Right lobe of liver (tissue), 6 donors: ENCODE results near the gene KCNJ12. TPM values are rescaled to one million over a fixed set of nuclear protein-coding genes. Genes with fewer than 3 reads are reported as not detected.
A peak's percentile ranks its signal among the peaks of the same experiment; 100 is the strongest.

Experiments used
- ATAC-seq, 4 donors: fragments of 200-7000 bp; cut with Tn5 transposase; one replicate each; pipeline ENCODE4 v1.9.1; 2020; ENCODE audit warnings: mild to moderate bottlenecking in 4 of 4, moderate library complexity in 4 of 4
- DNase-seq, 3 donors: peaks; one replicate each; pipeline ENCODE4 v3.0.0-alpha.2; 2020
- H3K27ac ChIP-seq, 3 donors: fragments of 200-600 bp; one replicate each; pipeline ENCODE4 v1.8.0; 2022
- H3K27me3 ChIP-seq, 2 donors: fragments of 200-600 bp; one replicate each; pipeline ENCODE4 v1.8.0; 2022
- H3K36me3 ChIP-seq, 4 donors: fragments of 200-600 bp; sonication (generic) in 1 of 4; one replicate each; pipeline versions ENCODE4 v1.5.1 to v1.8.0; 2017 to 2022; ENCODE audit warnings: control low read depth in 1 of 4
- H3K4me1 ChIP-seq, 4 donors: fragments of 200-600 bp; sonication (generic) in 1 of 4; one replicate each; pipeline versions ENCODE4 v1.5.1 to v1.8.0; 2017 to 2022; ENCODE audit warnings: control low read depth in 1 of 4
- H3K4me3 ChIP-seq, 3 donors: fragments of 200-600 bp; one replicate each; pipeline ENCODE4 v1.8.0; 2022
- H3K9me3 ChIP-seq, 4 donors: fragments of 200-600 bp; sonication (generic) in 1 of 4; one replicate each; pipeline versions ENCODE4 v1.5.1 to v1.8.0; 2017 to 2022; ENCODE audit warnings: control low read depth in 1 of 4
- POLR2A ChIP-seq: fragments of 450-650 bp; IDR thresholded peaks from one replicate; pipeline ENCODE4 v1.6.1; 2017; ENCODE audit warnings: antibody characterized with exemption, mild to moderate bottlenecking
- whole genome bisulfite sequencing: methylation state at CpG from one replicate; pipeline ENCODE4 v1.1.6; 2018; ENCODE audit warnings: low coverage, low lambda C conversion rate; ENCODE audit not compliant: insufficient coverage; ENCODE audit errors: missing lambda C conversion rate; 5-methylcytosine and 5-hydroxymethylcytosine counted together
- intact Hi-C, 2 donors: fragments of 100-400 bp; cut with DNase I; formaldehyde crosslinking; loops; one replicate each; pipeline versions ENCODE4 v1.11.2 to v1.14.1; 2022
- total RNA-seq, 6 experiments: library from RNA; depleted of rRNA in 2 of 6; stranded (reverse); fragments of >200 nt in 2 of 6; fragmentation: NEBNext Ultra II Directional in 3 of 6; extraction: Animal tissue kit (Norgen Biotek cat#: 25700) in 3 of 6; gene quantifications; one replicate each; pipeline versions ENCODE4 v1.1.0 to v1.2.4, GENCODE V29; 2016 to 2023
- TF ChIP-seq, protein P1 (sequence below), 4 donors: fragments of 200-600 bp in 3 of 4; fragments of 450-650 bp in 1 of 4; IDR thresholded peaks; one replicate each; pipeline versions ENCODE4 v1.5.1 to v1.8.0; 2016 to 2022; ENCODE audit warnings: antibody characterized with exemption in 4 of 4, mild to moderate bottlenecking in 2 of 4
- donor health status: DM: no; HTN: yes; CAD: no.
- donor health status: DM: no; HTN: no; CAD: no.
- donor health status: DM: no; HTN: no; CAD: no.
- donor health status: DM: no; HTN: yes; CAD: no.
- donor health status: DM: no; HTN: yes; CAD: no.

Gene KCNJ12
- total RNA-seq, 6 experiments from 2014 or later: 0.07 to 2.2 (median 0.23) TPM

GRCh38 chr17:21388944-21389343, 12.8 kb downstream of the KCNJ12 start:
- Histone ChIP-seq H3K4me3 (no peak overlapping the region), H3K27me3 (no peaks in the 10 kb centered on the region), H3K9me3 (no peaks in the 10 kb centered on the region), H3K4me1 (no peaks in the 10 kb centered on the region), H3K27ac (no peak overlapping the region), H3K36me3 (no peaks in the 10 kb centered on the region)
- DNase-seq (no peak), ATAC-seq (no peak)
- WGBS: no CpG with 5 or more reads among the region's 6 CpGs
- intact Hi-C loops: no loop called here
- TF ChIP-seq, protein P1, sequence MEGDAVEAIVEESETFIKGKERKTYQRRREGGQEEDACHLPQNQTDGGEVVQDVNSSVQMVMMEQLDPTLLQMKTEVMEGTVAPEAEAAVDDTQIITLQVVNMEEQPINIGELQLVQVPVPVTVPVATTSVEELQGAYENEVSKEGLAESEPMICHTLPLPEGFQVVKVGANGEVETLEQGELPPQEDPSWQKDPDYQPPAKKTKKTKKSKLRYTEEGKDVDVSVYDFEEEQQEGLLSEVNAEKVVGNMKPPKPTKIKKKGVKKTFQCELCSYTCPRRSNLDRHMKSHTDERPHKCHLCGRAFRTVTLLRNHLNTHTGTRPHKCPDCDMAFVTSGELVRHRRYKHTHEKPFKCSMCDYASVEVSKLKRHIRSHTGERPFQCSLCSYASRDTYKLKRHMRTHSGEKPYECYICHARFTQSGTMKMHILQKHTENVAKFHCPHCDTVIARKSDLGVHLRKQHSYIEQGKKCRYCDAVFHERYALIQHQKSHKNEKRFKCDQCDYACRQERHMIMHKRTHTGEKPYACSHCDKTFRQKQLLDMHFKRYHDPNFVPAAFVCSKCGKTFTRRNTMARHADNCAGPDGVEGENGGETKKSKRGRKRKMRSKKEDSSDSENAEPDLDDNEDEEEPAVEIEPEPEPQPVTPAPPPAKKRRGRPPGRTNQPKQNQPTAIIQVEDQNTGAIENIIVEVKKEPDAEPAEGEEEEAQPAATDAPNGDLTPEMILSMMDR (IDR thresholded peaks at IDR 0.05): no peak
- TF ChIP-seq POLR2A: no peak

DNA sequence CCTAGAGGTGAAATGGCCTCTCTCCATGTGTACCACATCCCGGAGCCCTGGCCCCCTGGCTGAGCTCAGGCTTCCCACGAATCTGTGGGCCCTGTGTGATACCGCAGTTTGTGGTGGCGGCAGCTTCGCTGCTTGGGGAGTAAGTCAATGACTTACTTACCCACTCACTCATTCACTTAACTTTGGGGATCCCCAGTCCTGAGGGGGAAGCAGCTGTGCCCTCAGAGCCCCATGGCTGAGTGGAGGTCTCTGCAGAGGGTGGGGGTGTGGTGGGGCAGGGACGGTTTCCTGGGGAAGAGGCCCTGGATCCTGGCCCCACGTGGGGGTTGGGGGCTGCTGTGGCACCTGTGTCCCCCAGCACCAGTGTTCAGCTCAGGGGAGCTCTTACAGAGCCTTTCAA, 13.2 kb downstream of the KCNJ12 start:
- no peak overlapping the region for H3K4me3 ChIP-seq
- intact Hi-C loops: no loop called here
- TF ChIP-seq POLR2A: no peak
- TF ChIP-seq, protein P1 (IDR thresholded peaks at IDR 0.05): no peak
- no peaks in the 10 kb centered on the region for H3K27me3 ChIP-seq
- H3K27ac ChIP-seq: no peak overlapping the region
- no peaks in the 10 kb centered on the region for H3K36me3 ChIP-seq
- H3K4me1 ChIP-seq: no peaks in the 10 kb centered on the region
- ATAC-seq (no peak), DNase-seq (no peak)
- no CpG with 5 or more reads among the region's 7 CpGs for WGBS
- H3K9me3 ChIP-seq: no peaks in the 10 kb centered on the region

GRCh38 chr17:21390294-21390693, 14.1 kb downstream of the KCNJ12 start:
- intact Hi-C loops: no loop called here
- Histone ChIP-seq H3K9me3 (no peaks in the 10 kb centered on the region), H3K27ac (no peak overlapping the region), H3K4me3 (no peak overlapping the region), H3K27me3 (no peaks in the 10 kb centered on the region), H3K4me1 (no peaks in the 10 kb centered on the region), H3K36me3 (no peaks in the 10 kb centered on the region)
- DNase-seq: no peak
- no peak for ATAC-seq
- TF ChIP-seq, protein P1 (IDR thresholded peaks at IDR 0.05): no peak
- TF ChIP-seq POLR2A: no peak
- 53% methylated on average over 2 of the region's 9 CpGs for whole genome bisulfite sequencing

DNA sequence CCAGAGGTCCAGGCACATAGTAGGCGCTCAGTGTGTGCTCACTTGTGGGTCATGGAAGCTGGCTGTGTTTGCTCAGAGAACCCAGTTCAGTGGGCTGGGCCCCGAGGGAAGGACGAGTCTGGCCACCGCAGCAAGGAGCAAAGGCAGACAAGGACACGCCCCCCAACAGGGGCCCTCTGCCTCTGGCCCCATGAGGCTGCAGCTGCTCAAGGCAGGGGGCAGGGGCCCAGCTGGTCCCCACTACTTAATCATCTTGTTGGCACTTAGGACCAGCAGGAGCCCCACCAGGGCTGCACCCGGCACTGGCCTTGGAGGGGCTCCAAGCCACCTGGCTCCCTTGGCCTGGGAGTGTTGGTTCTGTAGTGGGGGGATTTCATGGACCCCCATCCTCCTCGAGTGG, 16.1 kb downstream of the KCNJ12 start:
- Histone ChIP-seq H3K9me3 (no peaks in the 10 kb centered on the region), H3K4me3 (no peak overlapping the region), H3K4me1 (no peaks in the 10 kb centered on the region), H3K27ac (no peak overlapping the region), H3K27me3 (no peaks in the 10 kb centered on the region), H3K36me3 (no peaks in the 10 kb centered on the region)
- no peak for ATAC-seq
- intact Hi-C loops: no loop called here
- DNase-seq: no peak
- TF ChIP-seq POLR2A: no peak
- TF ChIP-seq, protein P1 (IDR thresholded peaks at IDR 0.05): no peak
- WGBS: no CpG with 5 or more reads among the region's 7 CpGs

DNA sequence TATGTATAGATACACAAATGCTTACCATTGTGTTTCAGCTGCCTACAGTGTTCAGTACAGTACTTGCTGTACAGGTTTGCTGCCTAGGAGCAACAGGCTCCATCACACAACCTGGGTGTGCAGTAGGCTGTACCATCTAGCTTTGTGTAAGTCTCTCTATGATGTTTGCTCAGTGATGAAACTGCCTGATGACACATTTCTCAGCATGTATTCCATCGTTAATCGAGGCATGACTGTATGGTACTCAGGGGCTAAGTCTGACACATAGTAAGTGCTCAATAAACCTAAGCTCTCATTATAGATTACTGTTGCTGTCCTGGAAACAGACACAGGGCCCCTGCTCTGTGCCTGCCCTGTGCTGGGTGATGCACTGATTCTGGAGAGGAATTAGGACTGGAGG, 18.1 kb downstream of the KCNJ12 start:
- TF ChIP-seq, protein P1 (IDR thresholded peaks at IDR 0.05): no peak
- TF ChIP-seq POLR2A: no peak
- no peaks in the 10 kb centered on the region for H3K4me1 ChIP-seq
- no peak overlapping the region for H3K4me3 ChIP-seq
- intact Hi-C loops: no loop called here
- no peaks in the 10 kb centered on the region for H3K36me3 ChIP-seq
- H3K27ac ChIP-seq: no peak overlapping the region
- H3K9me3 ChIP-seq: no peaks in the 10 kb centered on the region
- H3K27me3 ChIP-seq: no peaks in the 10 kb centered on the region
- ATAC-seq (peak in 1 of 4 donors; percentile 34), DNase-seq (no peak)
- 51% methylated on average over 2 of the region's 2 CpGs for WGBS
